ENCODE measurements around the gene AMPD3.

Gene AMPD3

DNA sequence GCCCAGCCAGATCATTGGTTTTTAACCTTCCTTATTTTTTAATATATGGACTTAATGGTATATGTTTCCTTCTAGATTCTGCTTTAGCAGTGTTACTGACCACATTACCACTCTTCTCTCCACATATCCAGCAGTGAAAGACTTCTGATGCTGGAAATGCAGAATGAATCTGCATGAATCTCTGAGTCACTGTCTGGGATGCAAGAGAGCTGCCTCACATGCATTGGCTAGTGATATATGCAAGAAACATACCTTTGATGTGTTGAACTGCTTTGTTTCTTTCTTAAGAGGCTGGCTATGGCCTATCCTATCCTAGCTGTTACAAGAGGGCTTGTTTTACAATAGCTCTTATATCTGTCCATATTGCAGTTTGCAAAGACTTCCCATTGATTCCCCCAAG, 16.6 kb upstream of the AMPD3 start:
- no peak for DNase-seq (ENCODE audit: low read depth)
- TF ChIP-seq, protein P1, sequence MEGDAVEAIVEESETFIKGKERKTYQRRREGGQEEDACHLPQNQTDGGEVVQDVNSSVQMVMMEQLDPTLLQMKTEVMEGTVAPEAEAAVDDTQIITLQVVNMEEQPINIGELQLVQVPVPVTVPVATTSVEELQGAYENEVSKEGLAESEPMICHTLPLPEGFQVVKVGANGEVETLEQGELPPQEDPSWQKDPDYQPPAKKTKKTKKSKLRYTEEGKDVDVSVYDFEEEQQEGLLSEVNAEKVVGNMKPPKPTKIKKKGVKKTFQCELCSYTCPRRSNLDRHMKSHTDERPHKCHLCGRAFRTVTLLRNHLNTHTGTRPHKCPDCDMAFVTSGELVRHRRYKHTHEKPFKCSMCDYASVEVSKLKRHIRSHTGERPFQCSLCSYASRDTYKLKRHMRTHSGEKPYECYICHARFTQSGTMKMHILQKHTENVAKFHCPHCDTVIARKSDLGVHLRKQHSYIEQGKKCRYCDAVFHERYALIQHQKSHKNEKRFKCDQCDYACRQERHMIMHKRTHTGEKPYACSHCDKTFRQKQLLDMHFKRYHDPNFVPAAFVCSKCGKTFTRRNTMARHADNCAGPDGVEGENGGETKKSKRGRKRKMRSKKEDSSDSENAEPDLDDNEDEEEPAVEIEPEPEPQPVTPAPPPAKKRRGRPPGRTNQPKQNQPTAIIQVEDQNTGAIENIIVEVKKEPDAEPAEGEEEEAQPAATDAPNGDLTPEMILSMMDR (conservative IDR thresholded peaks at IDR 0.05; ENCODE audit: low read length) = no peak
- no peak overlapping the region for H3K4me3 ChIP-seq (ENCODE audit: low read length)

GRCh38 chr11:10439351-10439750, 15.7 kb upstream of the AMPD3 start:
- no peak overlapping the region for H3K4me3 ChIP-seq (ENCODE audit: low read length)
- TF ChIP-seq, protein P1 (conservative IDR thresholded peaks at IDR 0.05; ENCODE audit: low read length) = no peak
- no peak for DNase-seq (ENCODE audit: low read depth)

- no peak overlapping the region for H3K4me3 ChIP-seq (ENCODE audit: low read length)
- no peak for DNase-seq (ENCODE audit: low read depth)
- TF ChIP-seq, protein P1 (conservative IDR thresholded peaks at IDR 0.05; ENCODE audit: low read length) = no peak
Measured at GRCh38 chr11:10439924-10440323, 15.1 kb upstream of the AMPD3 start.

DNA sequence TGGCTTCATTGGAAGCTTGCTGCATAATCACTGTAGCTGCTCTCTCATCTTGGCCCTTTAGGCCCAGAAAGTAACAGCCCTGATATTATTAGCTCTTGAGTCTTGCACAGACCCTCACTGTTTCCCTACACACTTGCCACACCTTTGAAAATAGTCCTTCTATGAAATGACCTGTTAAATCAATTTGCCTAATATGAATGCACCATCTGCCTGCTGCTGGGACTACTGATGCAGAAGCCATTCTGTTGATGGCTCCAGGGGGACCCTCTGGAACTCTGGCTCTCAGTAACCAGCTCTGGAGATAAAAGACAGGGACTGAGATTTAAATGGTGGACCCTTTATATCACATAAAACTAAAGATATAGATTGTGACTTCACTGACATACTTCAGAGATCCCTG, 14.7 kb upstream of the AMPD3 start:
- no peak overlapping the region for H3K4me3 ChIP-seq (ENCODE audit: low read length)
- TF ChIP-seq, protein P1 (conservative IDR thresholded peaks at IDR 0.05; ENCODE audit: low read length) = no peak
- DNase-seq (ENCODE audit: low read depth) = no peak

GRCh38 chr11:10441091-10441490, 14.0 kb upstream of the AMPD3 start:
- no peak overlapping the region for H3K4me3 ChIP-seq (ENCODE audit: low read length)
- TF ChIP-seq, protein P1 (conservative IDR thresholded peaks at IDR 0.05; ENCODE audit: low read length) = no peak
- peak; percentile 23 for DNase-seq (ENCODE audit: low read depth)

GRCh38 chr11:10441652-10442503, 13.2 kb upstream of the AMPD3 start:
- DNase-seq (ENCODE audit: low read depth) = no peak
- TF ChIP-seq, protein P1 (conservative IDR thresholded peaks at IDR 0.05; ENCODE audit: low read length) = no peak
- no peak overlapping the region for H3K4me3 ChIP-seq (ENCODE audit: low read length)

DNA sequence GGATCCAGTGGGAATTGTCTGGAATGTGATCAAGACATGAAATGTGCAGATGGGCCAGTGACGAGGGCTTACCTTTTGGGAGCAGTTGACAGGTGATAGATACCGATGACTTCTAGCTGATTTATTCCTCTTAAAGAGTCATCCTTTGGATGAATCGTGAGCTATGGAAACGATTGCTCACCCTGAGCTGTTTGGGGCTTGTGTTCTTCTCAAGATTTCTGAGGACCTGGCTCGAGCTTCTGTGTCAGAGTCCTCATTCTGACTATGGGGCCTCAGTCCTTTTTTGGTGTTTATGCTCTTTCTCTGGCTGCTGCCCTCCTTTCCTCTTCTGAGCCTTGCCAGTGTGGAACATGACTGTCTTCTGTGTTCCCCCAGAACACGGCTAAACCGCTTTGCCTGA, 11.9 kb upstream of the AMPD3 start:
- TF ChIP-seq, protein P1 (conservative IDR thresholded peaks at IDR 0.05; ENCODE audit: low read length) = no peak
- DNase-seq (ENCODE audit: low read depth) = no peak
- no peak overlapping the region for H3K4me3 ChIP-seq (ENCODE audit: low read length)
